Renal cortex interstitium (tissue), 11 donors: ENCODE data around the gene PTGER2. TPM values are rescaled to one million over a fixed set of nuclear protein-coding genes. Genes with fewer than 3 reads are reported as not detected.

Experiments used
- DNase-seq, 11 donors: peaks; one replicate each; pipeline ENCODE4 v3.0.0-alpha.2; 2013; ENCODE audit warnings: low read depth in 9 of 11, low spot score in 4 of 11; ENCODE audit errors: extremely low read depth in 1 of 11
- polyA plus RNA-seq, 3 donors: library from polyadenylated mRNA; unstranded; fragments of 120-200 nt; gene quantifications; one replicate each; pipeline ENCODE4 v1.2.1, GENCODE V29; 2013; ENCODE audit not compliant: insufficient read length in 3 of 3

Gene PTGER2
- polyA plus RNA-seq, 3 donors, result 6.6 to 7.2 (median 6.8) TPM

- DNase-seq, result no peak
These were observed 41.4 kb downstream of the PTGER2 start for GRCh38 chr14:52355526-52355925.

GRCh38 chr14:52356025-52356424, 41.9 kb downstream of the PTGER2 start:
- DNase-seq, result no peak

- DNase-seq, result no peak
These were observed 46.7 kb downstream of the PTGER2 start for GRCh38 chr14:52360831-52361230.

GRCh38 chr14:52363041-52363704, 49.1 kb downstream of the PTGER2 start:
- DNase-seq, result no peak

- peak in 1 of 11 donors; percentile 56 for DNase-seq
These were observed 49.8 kb downstream of the PTGER2 start for GRCh38 chr14:52363961-52364360.

- DNase-seq, result no peak
These were observed 51.0 kb downstream of the PTGER2 start for GRCh38 chr14:52365071-52365470.

- DNase-seq, result no peak
These were observed 52.7 kb downstream of the PTGER2 start for GRCh38 chr14:52366796-52367315.

GRCh38 chr14:52369305-52369801, 55.2 kb downstream of the PTGER2 start:
- no peak for DNase-seq

GRCh38 chr14:52370406-52370935, 56.4 kb downstream of the PTGER2 start:
- DNase-seq, result no peak

- no peak for DNase-seq
These were observed 63.8 kb downstream of the PTGER2 start for GRCh38 chr14:52377940-52378339.

Other genes with a start within 250 kb of the PTGER2 start
- gene NID2, start 245.3 kb upstream of the PTGER2 start, polyA plus RNA-seq, result 100 to 1,000 TPM in 2 of 3 donors, 10 to 100 TPM in 1; 92.6 to 122 (median 106) TPM
- gene PTGDR, start 46.6 kb upstream of the PTGER2 start, polyA plus RNA-seq, result under 1 TPM; 0.33 to 0.89 (median 0.67) TPM
- 10 to 100 TPM; 18.4 to 23.1 (median 19.7) TPM for gene TXNDC16, start 238.2 kb downstream of the PTGER2 start, polyA plus RNA-seq
- 1 to 10 TPM; 5.9 to 9.1 (median 8.2) TPM for gene GPR137C, start 238.5 kb downstream of the PTGER2 start, polyA plus RNA-seq